HepG2 (cell line): ENCODE results near the gene EMP2. TPM values are rescaled to one million over a fixed set of nuclear protein-coding genes. Genes with fewer than 3 reads are reported as not detected.

Experiments used
- ATAC-seq: fragments of 200-7000 bp; cut with Tn5 transposase; 3 replicates; pipeline ENCODE4 v1.9.1; 2020; ENCODE audit warnings: mild to moderate bottlenecking, moderate library complexity
- BruUV-seq: library from RNA; stranded (reverse); fragments of 400-500 nt; replicated peaks from 2 replicates; lab custom pipeline; 2021; lab: Mats Ljungman, UMichigan
- CTCF ChIA-PET: fragments of 300-600 bp; formaldehyde crosslinking; extraction: SDS; loops from one replicate; lab custom pipeline; 2021; ENCODE audit warnings: low total read pairs, inconsistent platforms, low intra/inter-chr PET ratio; lab: Yijun Ruan, JAX
- POLR2A ChIA-PET: fragments of 350-600 bp; sonication (Branson Sonifier 250); formaldehyde crosslinking; loops from one replicate; lab custom pipeline; 2020; ENCODE audit warnings: antibody characterized with exemption, inconsistent platforms; lab: Yijun Ruan, JAX
- DNase-seq: peaks from one replicate; pipeline ENCODE4 v3.0.0-alpha.2; 2015; ENCODE audit warnings: low spot score
- FAIRE-seq: peaks from 3 replicates; lab custom pipeline; 2011; peaks lifted over from hg19 to GRCh38; lab: Jason Lieb, UNC
- H2AFZ ChIP-seq: one replicate; pipeline ENCODE4 v1.6.1; 2011; ENCODE audit warnings: low read length, inconsistent platforms
- H3K27ac ChIP-seq: fragments of 300-600 bp; 3 replicates; pipeline ENCODE4 v1.8.0; 2011; ENCODE audit warnings: mixed run types, mild to moderate bottlenecking, mixed read lengths, low read length, inconsistent platforms; ENCODE audit not compliant: insufficient read depth; ENCODE audit errors: extremely low read length
- H3K27me3 ChIP-seq, 2 experiments: fragments of 200-600 bp in 1 of 2; 2 replicates in 1 of 2; 3 replicates in 1 of 2; pipeline versions ENCODE4 v1.6.0 to v1.8.0; 2011; ENCODE audit warnings: low read length in 2 of 2, mild to moderate bottlenecking in 2 of 2, moderate library complexity in 2 of 2, inconsistent platforms in 1 of 2; ENCODE audit not compliant: insufficient read depth in 2 of 2, control insufficient read depth in 1 of 2
- H3K36me3 ChIP-seq, 2 experiments: fragments of 200-600 bp in 1 of 2; replicated peaks in 1 of 2; 2 replicates in 1 of 2; 3 replicates in 1 of 2; pipeline versions ENCODE4 v1.5.1 to v1.8.0; 2011; ENCODE audit warnings: low read length in 2 of 2, inconsistent platforms in 1 of 2; ENCODE audit not compliant: insufficient read depth in 2 of 2, control insufficient read depth in 1 of 2
- H3K4me1 ChIP-seq: 2 replicates; pipeline ENCODE4 v1.5.1; 2012; ENCODE audit warnings: low read length, inconsistent platforms; ENCODE audit not compliant: insufficient read depth
- H3K4me2 ChIP-seq: 2 replicates; pipeline ENCODE4 v1.6.0; 2011; ENCODE audit warnings: low read depth, low read length, inconsistent platforms
- H3K4me3 ChIP-seq, 3 experiments: fragments of 200-600 bp in 1 of 3; sonication (generic), shearing (Covaris generic) in 1 of 3; replicated peaks in 1 of 3; 2 replicates each; pipeline ENCODE4 v1.5.1; 2011 to 2016; ENCODE audit warnings: low read length in 3 of 3, inconsistent platforms in 2 of 3, low read depth in 2 of 3, mild to moderate bottlenecking in 2 of 3, control low read depth in 1 of 3, mixed read lengths in 1 of 3; ENCODE audit not compliant: insufficient read depth in 1 of 3
- H3K79me2 ChIP-seq: one replicate; pipeline ENCODE4 v1.6.1; 2011; ENCODE audit warnings: low read length, inconsistent platforms; ENCODE audit not compliant: insufficient read depth
- H3K9ac ChIP-seq: 2 replicates; pipeline ENCODE4 v1.6.0; 2011; ENCODE audit warnings: mild to moderate bottlenecking, low read depth, low read length, inconsistent platforms; ENCODE audit not compliant: insufficient read depth
- H3K9me3 ChIP-seq: 2 replicates; pipeline ENCODE4 v1.5.1; 2012; ENCODE audit warnings: mild to moderate bottlenecking, low read length
- H4K20me1 ChIP-seq: 2 replicates; pipeline ENCODE4 v1.6.0; 2011; ENCODE audit warnings: inconsistent platforms, mild to moderate bottlenecking, low read length, moderate library complexity; ENCODE audit not compliant: insufficient read depth
- CHD2 ChIP-seq: IDR thresholded peaks from 2 replicates; pipeline ENCODE4 v1.6.1; 2011; ENCODE audit warnings: low read depth, low read length, improper control_type of control experiment
- EHMT2 ChIP-seq: fragments of 200-600 bp; sonication (generic); IDR thresholded peaks from 2 replicates; pipeline ENCODE4 v1.7.0; 2017; ENCODE audit warnings: antibody characterized with exemption, low read depth, low read length, borderline replicate concordance
- NAIF1 ChIP-seq: sonication (generic); formaldehyde crosslinking; IDR thresholded peaks from 2 replicates; pipeline ENCODE4 v1.5.0; 2020; ENCODE audit warnings: mild to moderate bottlenecking, missing genetic modification reagents, borderline replicate concordance
- NFE2L2 ChIP-seq: fragments of 150-350 bp; IDR thresholded peaks from 2 replicates; pipeline ENCODE4 v1.6.1; 2014; ENCODE audit warnings: low read length
- YEATS2 ChIP-seq: sonication (generic); formaldehyde crosslinking; IDR thresholded peaks from 2 replicates; pipeline ENCODE4 v1.4.0; 2020; ENCODE audit warnings: missing genetic modification reagents, borderline replicate concordance
- ZFAT ChIP-seq: sonication (generic); formaldehyde crosslinking; conservative IDR thresholded peaks from 2 replicates; pipeline ENCODE4 v1.8.1; 2023; ENCODE audit warnings: missing genetic modification reagents, inconsistent platforms
- whole genome bisulfite sequencing: methylation state at CpG from one replicate; pipeline ENCODE4 v1.1.6; 2017; ENCODE audit warnings: low lambda C conversion rate; 5-methylcytosine and 5-hydroxymethylcytosine counted together
- in situ Hi-C: cut with HindIII; loops from 2 replicates; pipeline ENCODE4 v1.10.0; 2017; ENCODE audit warnings: low pct_unique_long_range_greater_than_20kb; ENCODE audit not compliant: extremely low pct_ligation_motif_present
- intact Hi-C: fragments of 100-400 bp; cut with micrococcal nuclease; formaldehyde crosslinking; loops from one replicate; pipeline ENCODE4 v1.10.0; 2022; ENCODE audit not compliant: unreplicated experiment
- polyA plus RNA-seq, 8 experiments: library from polyadenylated mRNA; depleted of rRNA in 3 of 8; stranded (reverse) in 7 of 8; unstranded in 1 of 8; fragments of >200 nt; fragmentation: Illumina TruSeq in 4 of 8; extraction: Trizol in 4 of 8; gene quantifications; 2 replicates each; pipeline versions ENCODE4 v1.2.1 to v1.2.3, GENCODE V29; 2011 to 2016; ENCODE audit warnings: low read depth in 4 of 8, missing spikeins in 1 of 8, mixed read lengths in 1 of 8; ENCODE audit not compliant: insufficient read depth in 1 of 8
- total RNA-seq, 5 experiments: library from RNA; depleted of rRNA; stranded (reverse); fragments of >200 nt; fragmentation: Illumina TruSeq; extraction: Trizol; gene quantifications; 2 replicates each; pipeline ENCODE4 v1.2.3, GENCODE V29; 2016; ENCODE audit warnings: low read depth in 1 of 5
- TF ChIP-seq, protein P1 (sequence below): sonication (generic); formaldehyde crosslinking; IDR thresholded peaks from 2 replicates; pipeline ENCODE4 v1.8.0; 2022; ENCODE audit warnings: mild to moderate bottlenecking, missing genetic modification reagents, moderate library complexity
- TF ChIP-seq, protein P2 (sequence below): sonication (generic); formaldehyde crosslinking; IDR thresholded peaks from 2 replicates; pipeline ENCODE4 v1.8.1; 2023; ENCODE audit warnings: missing genetic modification reagents, inconsistent platforms, borderline replicate concordance
- TF ChIP-seq, protein P3 (sequence below): IDR thresholded peaks from 2 replicates; pipeline ENCODE4 v1.6.1; 2016; ENCODE audit warnings: missing compliant biosample characterization, missing genetic modification reagents, borderline replicate concordance
- TF ChIP-seq, protein P4 (sequence below): sonication (generic); formaldehyde crosslinking; IDR thresholded peaks from 2 replicates; pipeline ENCODE4 v1.5.0; 2020; ENCODE audit warnings: mild to moderate bottlenecking, low read depth, missing genetic modification reagents, borderline replicate concordance

Gene EMP2
- total and polyA plus RNA-seq, 2 of the 13 experiments (the other 11 are each of a cell fraction or from before 2014, with no cell fraction given) = 24.6 to 91.2 TPM

DNA sequence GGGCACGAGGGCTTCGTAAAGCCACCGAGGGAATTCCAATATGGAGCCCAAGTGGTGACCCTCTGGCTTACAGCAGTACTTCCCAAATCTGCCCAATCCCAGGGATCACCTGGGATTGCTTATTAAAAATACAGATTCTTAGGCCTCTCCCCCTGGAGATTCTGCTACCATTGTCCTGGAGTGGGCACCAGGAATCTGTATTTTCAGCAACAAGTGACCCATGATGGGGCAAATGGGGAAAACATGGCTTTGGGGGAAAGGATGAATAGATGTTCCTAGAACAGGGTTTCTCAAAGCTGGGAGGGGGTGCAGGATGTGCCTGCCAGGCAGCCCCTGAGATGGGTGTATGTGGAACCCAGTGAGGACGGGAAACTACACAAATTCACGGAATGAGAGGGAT, 40.6 kb downstream of the EMP2 start (continued):
- TF ChIP-seq EHMT2 = no peak
- TF ChIP-seq, protein P1, sequence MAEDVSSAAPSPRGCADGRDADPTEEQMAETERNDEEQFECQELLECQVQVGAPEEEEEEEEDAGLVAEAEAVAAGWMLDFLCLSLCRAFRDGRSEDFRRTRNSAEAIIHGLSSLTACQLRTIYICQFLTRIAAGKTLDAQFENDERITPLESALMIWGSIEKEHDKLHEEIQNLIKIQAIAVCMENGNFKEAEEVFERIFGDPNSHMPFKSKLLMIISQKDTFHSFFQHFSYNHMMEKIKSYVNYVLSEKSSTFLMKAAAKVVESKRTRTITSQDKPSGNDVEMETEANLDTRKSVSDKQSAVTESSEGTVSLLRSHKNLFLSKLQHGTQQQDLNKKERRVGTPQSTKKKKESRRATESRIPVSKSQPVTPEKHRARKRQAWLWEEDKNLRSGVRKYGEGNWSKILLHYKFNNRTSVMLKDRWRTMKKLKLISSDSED (CRISPR knock-in tag) = no peak
- TF ChIP-seq, protein P2, sequence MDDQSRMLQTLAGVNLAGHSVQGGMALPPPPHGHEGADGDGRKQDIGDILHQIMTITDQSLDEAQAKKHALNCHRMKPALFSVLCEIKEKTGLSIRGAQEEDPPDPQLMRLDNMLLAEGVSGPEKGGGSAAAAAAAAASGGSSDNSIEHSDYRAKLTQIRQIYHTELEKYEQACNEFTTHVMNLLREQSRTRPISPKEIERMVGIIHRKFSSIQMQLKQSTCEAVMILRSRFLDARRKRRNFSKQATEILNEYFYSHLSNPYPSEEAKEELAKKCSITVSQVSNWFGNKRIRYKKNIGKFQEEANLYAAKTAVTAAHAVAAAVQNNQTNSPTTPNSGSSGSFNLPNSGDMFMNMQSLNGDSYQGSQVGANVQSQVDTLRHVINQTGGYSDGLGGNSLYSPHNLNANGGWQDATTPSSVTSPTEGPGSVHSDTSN (CRISPR knock-in tag) = no peak

DNA sequence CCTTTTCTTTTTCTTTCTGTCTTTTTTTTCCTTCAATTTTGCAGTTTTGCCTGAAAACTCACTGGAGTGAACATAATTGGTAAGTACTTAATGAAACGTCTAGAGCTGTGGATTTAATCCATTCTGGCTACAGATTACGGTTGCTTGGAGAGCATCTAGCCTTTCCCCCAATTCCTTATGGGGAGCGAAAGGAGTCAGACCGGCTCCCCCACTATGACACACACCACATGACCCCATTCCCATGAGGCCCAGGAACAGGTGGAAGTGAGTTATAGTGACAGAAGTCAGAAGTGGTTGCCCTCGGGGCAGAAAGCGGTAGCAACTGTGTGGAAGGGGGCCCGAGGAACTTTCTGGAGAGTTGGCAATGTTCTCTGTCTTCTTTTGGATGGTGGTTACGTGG, 41.2 kb downstream of the EMP2 start:
- intact Hi-C loops = no loop called here
- no peak overlapping the region for H3K9ac ChIP-seq
- no TSS peak for BruUV-seq
- POLR2A ChIA-PET = no interaction called here
- FAIRE-seq (no peak), ATAC-seq (no peak), DNase-seq (no peak)
- in situ Hi-C loops = no loop called here
- TF ChIP-seq NFE2L2 = no peak
- TF ChIP-seq, protein P3, sequence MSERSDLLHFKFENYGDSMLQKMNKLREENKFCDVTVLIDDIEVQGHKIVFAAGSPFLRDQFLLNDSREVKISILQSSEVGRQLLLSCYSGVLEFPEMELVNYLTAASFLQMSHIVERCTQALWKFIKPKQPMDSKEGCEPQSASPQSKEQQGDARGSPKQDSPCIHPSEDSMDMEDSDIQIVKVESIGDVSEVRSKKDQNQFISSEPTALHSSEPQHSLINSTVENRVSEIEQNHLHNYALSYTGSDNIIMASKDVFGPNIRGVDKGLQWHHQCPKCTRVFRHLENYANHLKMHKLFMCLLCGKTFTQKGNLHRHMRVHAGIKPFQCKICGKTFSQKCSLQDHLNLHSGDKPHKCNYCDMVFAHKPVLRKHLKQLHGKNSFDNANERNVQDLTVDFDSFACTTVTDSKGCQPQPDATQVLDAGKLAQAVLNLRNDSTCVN (CRISPR knock-in tag) = no peak
- no peak for TF ChIP-seq NAIF1 (CRISPR knock-in tag)
- TF ChIP-seq, protein P4, sequence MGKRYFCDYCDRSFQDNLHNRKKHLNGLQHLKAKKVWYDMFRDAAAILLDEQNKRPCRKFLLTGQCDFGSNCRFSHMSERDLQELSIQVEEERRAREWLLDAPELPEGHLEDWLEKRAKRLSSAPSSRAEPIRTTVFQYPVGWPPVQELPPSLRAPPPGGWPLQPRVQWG (CRISPR knock-in tag) = no peak
- TF ChIP-seq ZFAT (CRISPR knock-in tag) = no peak
- TF ChIP-seq YEATS2 (CRISPR knock-in tag) = no peak
- TF ChIP-seq CHD2 = no peak
- WGBS = 93% methylated on average over 8 of the region's 8 CpGs
- no peak overlapping the region for H2AFZ ChIP-seq
- H3K36me3 ChIP-seq = peaks cover 32 to 78% of the 10 kb centered on the region in 2 experiments
- no peaks in the 10 kb centered on the region for H4K20me1 ChIP-seq
- H3K4me3 ChIP-seq = no peak overlapping the region
- no peaks in the 10 kb centered on the region for H3K9me3 ChIP-seq
- CTCF ChIA-PET = no interaction called here
- no peak overlapping the region for H3K4me2 ChIP-seq
- H3K27me3 ChIP-seq = no peaks in the 10 kb centered on the region
- peaks cover 3% of the 10 kb centered on the region for H3K4me1 ChIP-seq
- H3K27ac ChIP-seq = no peak overlapping the region
- no peaks in the 10 kb centered on the region for H3K79me2 ChIP-seq
